NB4 (cell line): ENCODE measurements around the gene NCK2.

ENCODE experiments used
- MAX ChIP-seq: IDR thresholded peaks from 2 replicates; pipeline ENCODE4 v1.6.1; 2011; ENCODE audit warnings: low read depth, low read length
- MYC ChIP-seq: IDR thresholded peaks from 2 replicates; pipeline ENCODE4 v1.6.1; 2011; ENCODE audit warnings: low read depth, low read length
- POLR2A ChIP-seq: IDR thresholded peaks from 2 replicates; pipeline ENCODE4 v1.6.1; 2011; ENCODE audit warnings: mild to moderate bottlenecking; ENCODE audit not compliant: insufficient read length; ENCODE audit errors: extremely low read depth
- TF ChIP-seq, protein P1 (sequence below): IDR thresholded peaks from one replicate; pipeline ENCODE4 v1.5.1; 2012; ENCODE audit warnings: low read depth, low read length

DNA sequence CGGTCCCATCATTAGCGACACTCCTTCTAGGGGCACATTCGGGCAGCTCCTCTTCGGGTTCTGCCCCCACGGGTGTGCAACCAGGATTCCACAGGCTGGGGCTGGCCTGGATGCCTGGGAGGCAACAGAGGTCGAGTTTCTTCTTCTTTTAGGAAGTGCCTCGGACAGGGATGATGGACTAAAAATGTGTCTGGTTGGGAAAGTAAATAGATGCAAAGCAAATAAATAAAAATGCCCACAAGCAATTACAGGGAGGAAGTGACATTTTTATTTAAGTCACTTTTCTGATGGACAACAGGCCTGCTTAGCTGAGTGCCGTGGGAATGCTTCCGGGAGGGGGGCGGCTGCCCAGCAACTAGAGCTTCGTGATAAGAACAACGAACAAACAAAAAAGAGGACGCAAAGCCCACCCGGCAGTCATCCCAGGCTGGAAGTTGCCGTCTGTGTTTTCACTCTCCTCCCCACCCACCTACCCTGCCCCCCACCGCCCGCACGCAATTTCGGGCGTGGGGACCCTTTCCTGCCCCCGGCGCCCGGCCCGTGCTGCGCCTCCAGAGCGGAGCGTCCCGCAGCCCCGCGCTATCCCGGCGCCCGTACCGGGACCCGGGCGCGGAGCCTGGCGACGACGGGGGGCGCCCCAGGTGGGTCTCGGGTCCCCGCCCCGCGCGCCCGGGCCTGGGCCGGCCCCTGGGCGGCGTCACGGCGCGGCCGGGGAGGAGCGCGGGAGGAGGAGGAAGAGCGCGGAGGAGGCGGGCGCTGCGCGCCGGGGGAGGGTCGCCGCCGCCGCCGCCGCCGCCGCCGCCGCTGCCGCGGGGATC, 412 bp upstream of the NCK2 start:
- TF ChIP-seq POLR2A (peak; percentile 29), MAX (no peak), MYC (no peak)
- TF ChIP-seq, protein P1, sequence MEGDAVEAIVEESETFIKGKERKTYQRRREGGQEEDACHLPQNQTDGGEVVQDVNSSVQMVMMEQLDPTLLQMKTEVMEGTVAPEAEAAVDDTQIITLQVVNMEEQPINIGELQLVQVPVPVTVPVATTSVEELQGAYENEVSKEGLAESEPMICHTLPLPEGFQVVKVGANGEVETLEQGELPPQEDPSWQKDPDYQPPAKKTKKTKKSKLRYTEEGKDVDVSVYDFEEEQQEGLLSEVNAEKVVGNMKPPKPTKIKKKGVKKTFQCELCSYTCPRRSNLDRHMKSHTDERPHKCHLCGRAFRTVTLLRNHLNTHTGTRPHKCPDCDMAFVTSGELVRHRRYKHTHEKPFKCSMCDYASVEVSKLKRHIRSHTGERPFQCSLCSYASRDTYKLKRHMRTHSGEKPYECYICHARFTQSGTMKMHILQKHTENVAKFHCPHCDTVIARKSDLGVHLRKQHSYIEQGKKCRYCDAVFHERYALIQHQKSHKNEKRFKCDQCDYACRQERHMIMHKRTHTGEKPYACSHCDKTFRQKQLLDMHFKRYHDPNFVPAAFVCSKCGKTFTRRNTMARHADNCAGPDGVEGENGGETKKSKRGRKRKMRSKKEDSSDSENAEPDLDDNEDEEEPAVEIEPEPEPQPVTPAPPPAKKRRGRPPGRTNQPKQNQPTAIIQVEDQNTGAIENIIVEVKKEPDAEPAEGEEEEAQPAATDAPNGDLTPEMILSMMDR, result no peak
